VCaP (cell line): ENCODE results near the gene FDXR.

ENCODE experiments used
- H3K27ac ChIP-seq: fragments of 450-650 bp; 2 replicates; pipeline ENCODE4 v1.5.1; 2017
- CTCF ChIP-seq: fragments of 450-650 bp; conservative IDR thresholded peaks from 2 replicates; pipeline ENCODE4 v1.5.1; 2017; ENCODE audit warnings: mild to moderate bottlenecking, moderate library complexity

Gene FDXR

DNA sequence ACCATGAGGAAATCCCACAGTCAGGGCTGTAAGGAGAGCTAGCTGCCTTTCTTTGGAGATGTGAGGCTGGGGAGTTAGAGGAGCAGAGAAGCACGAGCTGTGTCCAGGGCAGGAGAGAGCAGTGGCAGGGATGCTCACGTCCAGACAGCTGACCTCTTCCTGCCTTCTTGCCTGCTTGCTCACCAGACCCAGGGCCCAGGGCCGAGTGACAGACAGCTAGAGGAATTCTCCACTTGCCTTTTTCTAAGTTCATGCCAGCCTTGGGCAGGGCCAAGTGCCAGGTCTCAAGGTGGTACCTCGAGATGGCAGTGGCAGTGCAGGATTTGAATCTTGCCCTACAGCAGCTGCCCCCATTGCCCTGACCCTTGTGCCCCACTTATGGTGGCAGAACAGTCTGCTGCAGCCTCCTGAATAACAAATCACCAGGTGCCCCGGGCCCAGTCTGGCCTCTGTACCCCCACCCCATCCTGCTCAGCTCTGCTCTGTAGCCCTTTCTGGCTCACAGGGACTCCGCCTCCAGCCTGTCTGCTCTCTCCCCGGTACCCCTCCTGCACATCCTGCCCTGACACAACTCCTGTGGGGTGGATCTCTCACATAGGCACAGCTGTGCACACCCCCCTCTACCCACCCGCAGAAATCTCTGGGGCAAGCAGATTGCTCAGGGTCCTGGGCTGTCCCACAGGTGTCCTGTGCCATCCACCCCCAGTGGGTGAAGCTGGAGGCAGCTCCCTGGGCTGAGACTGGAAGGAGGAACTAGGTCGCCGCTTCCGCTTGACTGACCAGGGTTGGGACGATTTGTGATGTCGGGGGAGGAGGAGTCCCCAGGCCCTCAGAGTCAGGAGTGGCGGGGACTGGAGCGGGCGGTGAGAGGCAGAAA lies 39.1 kb downstream of the FDXR start:
- no peak for TF ChIP-seq CTCF
- no peak overlapping the region for H3K27ac ChIP-seq

DNA sequence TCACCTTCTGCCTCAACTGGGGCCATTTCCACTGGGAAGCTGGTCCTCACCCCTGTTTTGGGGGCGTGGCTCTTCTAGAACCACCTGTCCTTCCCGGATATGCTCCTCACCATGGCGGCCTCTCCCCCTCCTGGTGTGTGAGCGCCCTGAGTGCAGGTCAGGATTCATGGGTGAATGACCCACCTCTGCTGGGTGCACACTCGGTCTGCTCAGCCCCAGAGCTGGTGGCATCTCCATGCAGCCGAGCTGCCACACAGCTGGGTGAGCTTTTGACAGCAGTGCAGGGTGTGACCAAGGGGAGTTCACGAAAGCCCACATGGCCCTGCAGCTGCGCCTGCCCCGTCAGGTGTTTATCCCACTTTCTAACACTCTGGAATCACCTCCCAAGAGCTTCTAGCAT lies 40.4 kb downstream of the FDXR start:
- TF ChIP-seq CTCF = no peak
- no peak overlapping the region for H3K27ac ChIP-seq

DNA sequence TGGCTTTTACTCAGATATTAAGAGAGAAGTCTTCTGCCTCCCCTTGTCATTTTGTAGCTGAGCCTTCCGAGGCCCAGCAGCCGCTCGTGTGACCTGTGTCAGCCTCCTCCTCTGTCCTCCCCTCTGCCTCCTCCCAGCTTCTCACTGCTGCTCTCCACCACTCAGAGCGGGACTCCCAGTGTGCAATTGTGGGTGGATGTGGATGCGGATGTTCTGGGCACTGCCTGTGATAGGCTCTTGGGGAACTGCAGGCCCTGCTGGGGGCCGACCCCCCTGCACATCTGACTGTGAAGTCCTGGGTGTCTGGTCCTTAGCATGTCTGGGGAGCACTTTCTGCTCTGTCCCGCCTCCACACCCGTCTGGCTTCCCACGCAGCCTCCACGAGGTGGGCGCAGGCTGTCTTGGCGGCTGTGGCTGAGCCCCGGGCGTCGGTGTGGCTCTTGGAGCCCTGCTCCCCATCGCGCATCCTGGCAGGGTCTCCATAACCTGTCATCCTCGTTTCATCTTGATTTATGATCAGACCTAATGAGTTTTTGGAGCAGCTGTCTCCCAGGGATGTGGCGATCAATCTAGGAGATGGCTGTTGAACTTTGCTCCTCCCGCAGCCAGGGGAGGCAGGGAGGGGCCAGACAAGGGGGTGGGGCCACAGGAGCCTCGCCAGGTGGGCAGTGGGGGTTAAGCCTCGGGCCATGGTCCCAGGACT lies 41.2 kb downstream of the FDXR start:
- H3K27ac ChIP-seq = no peak overlapping the region
- TF ChIP-seq CTCF = no peak

DNA sequence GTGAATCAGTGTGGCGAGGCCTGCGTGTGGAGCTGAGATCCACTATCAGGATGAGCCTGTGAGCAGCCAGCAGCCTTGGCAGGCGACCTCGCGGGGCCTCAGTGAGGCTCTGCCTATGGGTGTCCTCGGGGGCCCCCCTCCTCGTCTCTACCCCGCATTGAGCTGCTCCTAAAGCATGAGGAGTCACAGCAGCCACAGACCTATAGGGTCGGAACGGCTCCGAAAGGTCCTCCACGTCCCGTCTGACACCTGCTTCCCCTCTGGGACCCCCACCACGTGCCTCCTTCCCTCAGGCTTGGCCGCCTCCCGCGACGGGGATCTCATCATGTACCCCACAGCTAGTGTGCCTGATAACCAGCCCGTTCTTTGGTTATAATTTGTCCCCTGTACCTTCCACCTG lies 41.9 kb downstream of the FDXR start:
- TF ChIP-seq CTCF = no peak
- H3K27ac ChIP-seq = no peak overlapping the region

GRCh38 chr17:74827800-74828199 lies 45.0 kb downstream of the FDXR start:
- H3K27ac ChIP-seq = no peak overlapping the region
- TF ChIP-seq CTCF = no peak

GRCh38 chr17:74825952-74826719 lies 46.7 kb downstream of the FDXR start:
- no peak overlapping the region for H3K27ac ChIP-seq
- no peak for TF ChIP-seq CTCF

DNA sequence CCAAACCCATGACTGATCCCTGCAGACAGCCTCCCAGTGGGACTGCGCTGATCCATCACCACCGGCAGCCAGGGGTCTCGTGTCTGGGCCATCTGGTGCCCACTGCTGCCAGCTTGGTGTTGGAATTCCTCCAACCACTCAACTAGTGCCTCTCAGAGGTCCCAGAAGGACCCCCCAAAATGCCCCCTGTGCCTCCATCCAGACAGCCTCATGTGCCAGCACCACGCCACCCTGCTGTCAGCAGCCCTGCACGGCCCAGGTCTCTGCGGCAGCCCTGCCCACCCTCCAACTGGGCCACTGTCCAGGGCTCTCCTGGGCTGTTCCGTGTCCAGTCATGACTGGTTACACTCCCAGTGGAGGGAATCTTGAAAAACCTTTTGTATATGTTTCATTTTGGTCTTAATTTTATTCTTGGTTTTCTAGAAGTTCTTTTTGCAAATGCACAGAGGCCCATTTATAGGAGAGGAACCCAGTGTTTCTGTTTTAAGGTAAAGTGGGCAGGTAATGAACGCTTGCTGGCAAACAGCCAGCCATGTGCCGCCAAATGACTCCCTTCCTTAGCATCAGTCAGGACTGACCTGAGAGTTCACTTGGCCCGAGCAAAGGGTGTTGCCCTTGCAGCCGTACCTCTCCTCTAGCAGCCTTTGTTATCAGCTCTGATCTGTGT lies 47.7 kb downstream of the FDXR start:
- no peak for TF ChIP-seq CTCF
- H3K27ac ChIP-seq = no peak overlapping the region
